Rectal smooth muscle tissue (tissue), 1 donor: ENCODE measurements around the gene SLCO1A2.
"Not testable (repeated sequence)": the region's sequence is repeated elsewhere in the genome, so short reads cannot be mapped to it uniquely, and the experiment has no call there.

Source experiments
- H3K27ac ChIP-seq: one replicate; pipeline ENCODE4 v1.7.0; 2013; ENCODE audit warnings: low read depth, low read length, inconsistent platforms
- H3K27me3 ChIP-seq: one replicate; pipeline ENCODE4 v1.7.0; 2013; ENCODE audit warnings: low read length; ENCODE audit not compliant: control insufficient read depth, insufficient read depth
- H3K36me3 ChIP-seq: one replicate; pipeline ENCODE4 v1.7.0; 2013; ENCODE audit warnings: low read length; ENCODE audit not compliant: control insufficient read depth, insufficient read depth
- H3K4me1 ChIP-seq: one replicate; pipeline ENCODE4 v1.7.0; 2013; ENCODE audit warnings: low read length; ENCODE audit not compliant: control insufficient read depth, insufficient read depth
- H3K4me3 ChIP-seq: one replicate; pipeline ENCODE4 v1.7.0; 2013; ENCODE audit warnings: low read length
- H3K9ac ChIP-seq: one replicate; pipeline ENCODE4 v1.7.0; 2013; ENCODE audit warnings: low read length

Gene SLCO1A2, protein sequence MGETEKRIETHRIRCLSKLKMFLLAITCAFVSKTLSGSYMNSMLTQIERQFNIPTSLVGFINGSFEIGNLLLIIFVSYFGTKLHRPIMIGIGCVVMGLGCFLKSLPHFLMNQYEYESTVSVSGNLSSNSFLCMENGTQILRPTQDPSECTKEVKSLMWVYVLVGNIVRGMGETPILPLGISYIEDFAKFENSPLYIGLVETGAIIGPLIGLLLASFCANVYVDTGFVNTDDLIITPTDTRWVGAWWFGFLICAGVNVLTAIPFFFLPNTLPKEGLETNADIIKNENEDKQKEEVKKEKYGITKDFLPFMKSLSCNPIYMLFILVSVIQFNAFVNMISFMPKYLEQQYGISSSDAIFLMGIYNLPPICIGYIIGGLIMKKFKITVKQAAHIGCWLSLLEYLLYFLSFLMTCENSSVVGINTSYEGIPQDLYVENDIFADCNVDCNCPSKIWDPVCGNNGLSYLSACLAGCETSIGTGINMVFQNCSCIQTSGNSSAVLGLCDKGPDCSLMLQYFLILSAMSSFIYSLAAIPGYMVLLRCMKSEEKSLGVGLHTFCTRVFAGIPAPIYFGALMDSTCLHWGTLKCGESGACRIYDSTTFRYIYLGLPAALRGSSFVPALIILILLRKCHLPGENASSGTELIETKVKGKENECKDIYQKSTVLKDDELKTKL

DNA sequence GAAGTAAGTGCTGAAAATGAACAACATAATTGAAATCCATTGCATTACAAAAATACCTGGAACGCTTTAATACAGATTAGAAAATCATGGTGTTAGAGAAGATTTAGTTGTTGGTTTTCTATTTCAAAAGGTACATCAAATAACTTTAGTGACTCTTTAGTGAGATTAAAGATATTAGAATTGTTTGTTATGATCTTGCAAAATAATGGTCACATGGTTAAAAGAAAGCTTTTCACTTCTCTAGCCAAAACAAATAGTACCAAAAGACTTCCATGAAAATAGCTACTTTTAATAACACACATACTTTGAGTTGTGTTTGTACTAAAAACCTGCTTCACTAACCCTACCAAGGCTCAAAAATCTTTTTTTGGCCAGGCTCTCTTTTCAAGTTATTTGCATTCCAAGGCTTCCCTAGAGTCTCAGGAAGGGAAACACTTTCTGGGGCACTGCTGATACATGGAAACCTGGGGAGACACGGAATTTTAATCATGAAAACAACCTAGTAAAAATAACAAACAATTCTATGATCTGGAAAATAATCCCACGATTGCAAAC is at the start of gene SLCO1A2:
Gene SLCO1A2, minus strand, starts transcription at position 147 of the 555 bp plus-strand sequence. CDS start 270 bp downstream, outside the sequence.
- Histone ChIP-seq H3K27ac (no peak within 1 kb of the TSS), H3K9ac (no peak within 1 kb of the TSS), H3K27me3 (no peaks in the 10 kb centered on the region), H3K4me3 (no peak within 1 kb of the TSS), H3K4me1 (no peaks in the 10 kb centered on the region), H3K36me3 (no peaks in the 10 kb centered on the region)

DNA sequence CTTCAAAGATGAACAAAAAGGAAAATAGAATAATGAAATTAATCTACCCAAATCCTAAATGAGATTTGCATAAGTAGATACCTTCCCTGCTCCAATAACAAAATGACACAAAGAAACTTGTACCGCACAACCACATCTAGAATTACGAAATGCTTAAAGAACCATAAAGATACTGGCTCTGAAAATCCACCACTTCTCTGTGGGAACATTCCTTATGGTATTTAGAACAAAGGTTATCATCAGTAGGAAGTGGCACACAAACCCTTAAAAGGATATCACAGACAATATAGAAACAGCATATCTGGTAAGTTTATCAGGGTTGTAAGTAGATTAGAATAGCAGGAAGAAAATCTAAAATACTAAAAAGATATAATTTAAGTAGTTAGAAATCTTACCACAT is 49.5 kb upstream of the SLCO1A2 start:
- H3K9ac ChIP-seq = no peak overlapping the region
- H3K27ac ChIP-seq = no peak overlapping the region
- no peaks in the 10 kb centered on the region for H3K36me3 ChIP-seq
- H3K4me1 ChIP-seq = no peaks in the 10 kb centered on the region
- H3K27me3 ChIP-seq = no peaks in the 10 kb centered on the region
- no peak overlapping the region for H3K4me3 ChIP-seq

DNA sequence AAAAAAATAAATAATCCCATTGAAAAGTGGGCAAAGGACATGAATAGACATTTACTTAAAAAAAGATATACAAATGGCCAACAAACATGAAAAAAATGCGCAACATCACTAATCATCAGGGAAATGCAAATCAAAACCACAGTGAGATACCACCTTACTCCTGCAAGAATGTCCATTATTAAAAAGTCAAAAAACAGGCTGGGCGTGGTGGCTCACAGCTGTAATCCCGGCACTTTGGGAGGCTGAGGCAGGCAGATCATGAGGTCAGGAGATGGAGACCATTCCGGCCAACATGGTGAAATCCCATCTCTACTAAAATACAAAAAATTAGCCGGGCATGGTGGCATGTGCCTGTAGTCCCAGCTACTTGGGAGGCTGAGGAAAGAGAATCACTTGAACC is 46.6 kb upstream of the SLCO1A2 start:
- H3K4me1 ChIP-seq, H3K9ac ChIP-seq, H3K4me3 ChIP-seq, H3K36me3 ChIP-seq, H3K27ac ChIP-seq, H3K27me3 ChIP-seq: not testable (repeated sequence)

DNA sequence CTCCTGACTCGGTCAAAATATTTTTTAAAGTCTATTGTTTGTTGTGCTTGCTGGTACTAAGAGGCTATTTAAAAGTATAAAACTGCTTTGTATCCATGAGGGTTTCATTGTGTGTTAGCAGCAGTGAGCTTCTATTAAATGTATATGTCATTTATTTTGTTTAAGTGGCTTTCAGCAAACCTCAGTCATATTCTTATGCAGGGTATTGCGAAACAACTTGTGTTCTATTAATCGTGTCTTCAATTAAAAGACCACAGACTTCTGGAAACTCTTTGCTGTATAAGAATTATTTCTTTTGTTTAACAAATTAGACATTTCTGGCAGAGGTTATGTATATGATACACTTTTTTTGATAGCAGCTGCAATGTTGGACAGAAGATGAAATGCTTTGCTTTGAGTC is 44.5 kb upstream of the SLCO1A2 start:
- no peak overlapping the region for H3K9ac ChIP-seq
- no peak overlapping the region for H3K27ac ChIP-seq
- no peaks in the 10 kb centered on the region for H3K4me1 ChIP-seq
- H3K4me3 ChIP-seq = no peak overlapping the region
- no peaks in the 10 kb centered on the region for H3K36me3 ChIP-seq
- H3K27me3 ChIP-seq = no peaks in the 10 kb centered on the region

DNA sequence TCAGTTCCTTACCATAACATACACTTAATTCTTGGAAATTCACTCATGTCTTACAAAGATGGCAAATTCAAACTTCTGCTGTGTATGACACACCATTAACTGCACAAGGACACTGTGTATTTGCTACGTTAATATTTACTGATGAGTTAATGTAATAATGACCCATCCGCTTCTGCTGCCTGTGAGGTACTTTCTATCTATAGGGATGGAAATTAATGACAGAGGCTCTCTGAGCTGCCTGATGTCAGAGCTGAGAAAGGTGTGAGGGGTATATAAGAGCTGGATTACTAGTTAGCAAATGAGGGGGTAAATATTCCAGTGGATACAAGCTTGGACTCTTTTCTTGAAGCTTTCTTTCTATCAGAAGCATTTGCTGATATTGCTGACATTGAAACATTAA is 37.9 kb upstream of the SLCO1A2 start, which contains the start of gene IAPP:
Gene IAPP, plus strand, starts transcription at position 301 of the 400 bp plus-strand sequence. CDS start 450 bp downstream, outside the sequence.
- H3K4me1 ChIP-seq = no peaks in the 10 kb centered on the region

DNA sequence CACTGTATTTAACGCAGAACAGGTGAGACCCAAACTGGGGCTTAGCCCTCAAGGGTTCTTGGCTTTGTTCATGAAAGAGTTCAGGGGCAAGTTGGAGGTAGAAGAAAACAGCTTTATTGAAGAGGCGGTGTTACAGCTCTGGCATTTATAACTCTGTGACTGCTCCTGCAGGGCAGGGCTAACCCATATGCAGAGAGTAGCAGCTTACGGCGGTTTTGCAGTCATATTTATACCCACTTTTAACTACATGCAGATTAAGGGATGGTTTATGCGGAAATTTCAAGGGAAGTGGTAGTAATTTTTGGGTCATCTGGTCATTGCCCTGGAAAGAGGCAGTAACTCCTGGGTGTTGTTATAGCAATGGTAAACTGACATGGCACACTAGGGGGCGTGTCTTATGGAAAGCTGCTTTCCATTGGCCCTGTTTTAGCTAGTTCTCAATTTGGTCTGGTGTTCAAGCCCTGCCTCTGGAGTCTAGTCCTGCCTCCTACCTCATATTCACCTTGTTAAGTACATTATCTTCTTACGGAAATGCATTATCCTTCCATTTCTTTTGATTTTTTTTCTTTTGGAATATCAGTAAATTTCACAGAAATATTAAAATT is 36.2 kb upstream of the SLCO1A2 start:
- Histone ChIP-seq H3K4me1 (no peaks in the 10 kb centered on the region), H3K27ac (no peak overlapping the region), H3K4me3 (no peak overlapping the region), H3K36me3 (no peaks in the 10 kb centered on the region), H3K9ac (no peak overlapping the region), H3K27me3 (no peaks in the 10 kb centered on the region)

More for the DNA sequence above, 37.9 kb upstream of the SLCO1A2 start, which contains the start of gene IAPP:
- Histone ChIP-seq H3K27me3 (no peaks in the 10 kb centered on the region), H3K36me3 (no peaks in the 10 kb centered on the region), H3K27ac (no peak within 1 kb of the TSS), H3K4me3 (no peak within 1 kb of the TSS), H3K9ac (no peak within 1 kb of the TSS)

DNA sequence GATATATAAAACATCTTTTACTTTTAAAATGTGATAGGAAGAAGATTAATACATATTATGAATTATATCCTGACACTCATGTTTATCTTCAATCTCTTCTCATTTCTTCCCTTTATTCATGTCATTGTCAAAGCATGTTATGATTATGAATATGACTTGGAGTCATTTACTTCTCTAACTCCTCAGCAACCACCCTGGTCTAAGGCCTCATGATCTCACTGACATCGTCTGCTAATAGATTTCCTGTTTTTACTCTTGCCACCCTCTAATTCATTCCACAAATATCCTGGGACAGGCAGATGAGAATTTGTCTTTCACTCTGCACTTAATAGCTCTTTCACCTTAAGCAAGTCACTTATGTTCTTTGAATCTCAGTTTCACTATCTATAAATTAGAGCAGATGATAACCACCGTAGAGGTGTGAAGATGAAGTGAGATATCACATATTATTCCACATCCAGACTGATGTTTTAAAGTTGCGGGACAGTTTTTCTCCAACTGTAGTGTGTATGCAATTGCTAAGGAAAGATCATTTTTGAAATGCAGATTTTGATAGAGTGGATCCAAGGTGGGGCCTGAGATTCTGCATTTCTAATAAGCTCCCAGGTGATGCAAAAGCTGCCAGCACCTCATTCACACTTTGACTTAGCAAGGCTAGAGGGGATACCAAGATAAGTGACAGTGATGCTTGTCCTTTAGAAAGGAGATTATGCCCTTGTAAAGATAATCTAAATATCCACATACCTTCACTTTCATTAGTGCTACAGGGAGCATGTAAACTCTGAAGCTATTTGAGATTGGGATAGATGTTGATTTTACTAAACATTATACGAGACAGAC is 34.6 kb upstream of the SLCO1A2 start:
- H3K36me3 ChIP-seq = no peaks in the 10 kb centered on the region
- H3K27me3 ChIP-seq = no peaks in the 10 kb centered on the region
- no peaks in the 10 kb centered on the region for H3K4me1 ChIP-seq
- no peak overlapping the region for H3K9ac ChIP-seq
- no peak overlapping the region for H3K4me3 ChIP-seq
- no peak overlapping the region for H3K27ac ChIP-seq

DNA sequence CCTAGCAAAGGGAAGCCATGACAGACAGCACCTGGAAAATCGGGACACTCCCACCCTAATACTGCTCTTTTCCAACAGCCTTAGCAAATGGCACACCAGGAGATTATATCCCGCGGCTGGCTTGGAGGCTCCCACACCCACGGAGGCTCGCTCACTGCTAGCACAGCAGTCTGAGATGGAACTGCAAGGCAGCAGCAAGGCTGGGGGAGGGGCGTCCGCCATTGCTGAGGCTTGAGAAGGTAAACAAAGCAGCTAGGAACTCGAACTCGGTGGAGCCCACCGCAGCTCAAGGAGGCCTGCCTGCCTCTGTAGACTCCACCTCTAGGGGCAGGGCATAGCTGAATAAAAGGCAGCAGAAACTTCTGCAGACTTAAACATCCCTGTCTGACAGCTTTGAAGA is 25.9 kb upstream of the SLCO1A2 start:
- H3K27ac ChIP-seq, H3K36me3 ChIP-seq, H3K9ac ChIP-seq, H3K27me3 ChIP-seq, H3K4me1 ChIP-seq, H3K4me3 ChIP-seq: not testable (repeated sequence)

DNA sequence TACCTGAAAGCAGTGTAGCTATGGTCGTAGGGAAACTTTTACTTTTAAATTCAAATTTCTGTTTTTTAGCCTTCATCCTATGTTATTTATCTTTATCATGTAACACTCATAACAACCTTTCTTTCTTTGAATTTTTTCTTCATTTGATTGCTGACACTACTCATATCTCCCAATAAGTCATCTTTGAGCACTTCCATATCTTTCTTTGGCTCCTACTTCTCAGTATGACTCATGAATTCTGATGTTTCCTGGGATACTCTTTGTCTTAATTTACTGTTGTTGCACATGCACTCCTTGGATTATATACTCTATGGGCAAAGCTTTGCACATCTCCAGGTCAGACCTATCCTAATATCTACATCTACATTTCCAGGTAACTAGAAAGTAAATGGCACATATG is 19.9 kb upstream of the SLCO1A2 start:
- Histone ChIP-seq H3K27ac (no peak overlapping the region), H3K9ac (no peak overlapping the region), H3K4me3 (no peak overlapping the region), H3K27me3 (no peaks in the 10 kb centered on the region), H3K4me1 (no peaks in the 10 kb centered on the region), H3K36me3 (no peaks in the 10 kb centered on the region)

DNA sequence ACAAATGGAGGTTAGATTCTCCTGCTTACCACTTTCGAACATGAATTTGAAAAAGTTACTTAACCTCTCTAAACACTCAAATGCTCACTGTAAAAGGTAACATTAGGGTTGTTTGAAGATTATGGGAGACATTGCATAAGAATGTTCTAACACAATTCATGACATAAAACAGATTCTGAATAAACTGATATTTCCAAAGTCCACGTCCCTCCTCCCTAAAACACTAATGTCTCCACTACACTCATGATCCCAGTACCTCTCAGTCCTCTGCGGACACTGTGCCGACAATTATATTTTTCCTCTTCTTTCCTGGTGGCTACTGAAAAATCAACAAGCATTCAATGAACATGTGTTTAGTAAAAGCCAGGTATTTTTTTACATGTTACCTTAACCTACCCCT is 19.2 kb upstream of the SLCO1A2 start:
- no peaks in the 10 kb centered on the region for H3K27me3 ChIP-seq
- H3K4me3 ChIP-seq = no peak overlapping the region
- H3K27ac ChIP-seq = no peak overlapping the region
- H3K36me3 ChIP-seq = no peaks in the 10 kb centered on the region
- no peak overlapping the region for H3K9ac ChIP-seq
- no peaks in the 10 kb centered on the region for H3K4me1 ChIP-seq

DNA sequence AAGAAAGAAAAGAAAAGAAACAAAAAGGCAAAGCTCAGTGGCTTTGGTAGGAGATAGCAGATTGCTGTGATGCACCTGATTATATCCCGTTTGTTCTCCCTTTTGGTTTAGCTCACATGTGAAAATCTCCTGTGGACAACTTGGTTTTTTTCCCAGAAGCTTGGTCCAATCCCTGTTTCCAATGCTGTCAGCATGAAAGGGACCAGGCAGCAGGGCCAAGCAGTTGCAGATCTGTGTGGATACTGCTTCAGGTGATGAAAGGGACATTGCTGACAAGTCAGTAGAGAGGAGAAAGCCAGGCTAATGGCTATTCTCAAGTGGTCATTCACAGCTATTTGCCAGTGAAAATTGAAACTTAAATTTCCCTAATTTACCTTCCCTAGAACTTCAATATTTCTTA is 18.8 kb upstream of the SLCO1A2 start:
- Histone ChIP-seq H3K4me3 (no peak overlapping the region), H3K27me3 (no peaks in the 10 kb centered on the region), H3K9ac (no peak overlapping the region), H3K27ac (no peak overlapping the region), H3K4me1 (no peaks in the 10 kb centered on the region), H3K36me3 (no peaks in the 10 kb centered on the region)

DNA sequence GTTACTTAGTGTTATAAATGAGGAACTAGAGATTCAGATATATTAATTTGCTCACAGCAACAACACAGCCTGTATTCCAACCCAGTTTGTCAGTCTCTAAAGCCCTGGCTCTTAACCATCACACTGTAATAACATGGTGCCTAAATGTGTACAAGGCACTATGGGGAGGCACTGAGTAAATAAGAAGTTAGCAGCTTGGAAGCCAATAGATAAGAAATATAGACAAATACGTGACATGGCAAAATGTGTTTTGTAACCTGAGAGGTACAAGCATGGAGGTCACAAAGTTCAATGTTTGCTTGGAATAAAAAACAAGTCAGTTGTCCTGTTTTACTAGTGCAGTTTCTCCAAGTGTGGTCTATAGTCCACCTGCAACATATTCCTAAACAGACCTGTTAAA is 16.3 kb upstream of the SLCO1A2 start:
- Histone ChIP-seq H3K4me1 (no peaks in the 10 kb centered on the region), H3K27me3 (no peaks in the 10 kb centered on the region), H3K9ac (no peak overlapping the region), H3K4me3 (no peak overlapping the region), H3K27ac (no peak overlapping the region), H3K36me3 (no peaks in the 10 kb centered on the region)
